GM18909 (cell line): ENCODE data around the gene IARS2.

Experiments
- ATAC-seq: cut with Tn5 transposase; IDR thresholded peaks from one replicate; pipeline ENCODE4 v1.9.1; 2021; ENCODE audit warnings: mild to moderate bottlenecking; ENCODE audit not compliant: unreplicated experiment, poor library complexity

Gene IARS2

DNA sequence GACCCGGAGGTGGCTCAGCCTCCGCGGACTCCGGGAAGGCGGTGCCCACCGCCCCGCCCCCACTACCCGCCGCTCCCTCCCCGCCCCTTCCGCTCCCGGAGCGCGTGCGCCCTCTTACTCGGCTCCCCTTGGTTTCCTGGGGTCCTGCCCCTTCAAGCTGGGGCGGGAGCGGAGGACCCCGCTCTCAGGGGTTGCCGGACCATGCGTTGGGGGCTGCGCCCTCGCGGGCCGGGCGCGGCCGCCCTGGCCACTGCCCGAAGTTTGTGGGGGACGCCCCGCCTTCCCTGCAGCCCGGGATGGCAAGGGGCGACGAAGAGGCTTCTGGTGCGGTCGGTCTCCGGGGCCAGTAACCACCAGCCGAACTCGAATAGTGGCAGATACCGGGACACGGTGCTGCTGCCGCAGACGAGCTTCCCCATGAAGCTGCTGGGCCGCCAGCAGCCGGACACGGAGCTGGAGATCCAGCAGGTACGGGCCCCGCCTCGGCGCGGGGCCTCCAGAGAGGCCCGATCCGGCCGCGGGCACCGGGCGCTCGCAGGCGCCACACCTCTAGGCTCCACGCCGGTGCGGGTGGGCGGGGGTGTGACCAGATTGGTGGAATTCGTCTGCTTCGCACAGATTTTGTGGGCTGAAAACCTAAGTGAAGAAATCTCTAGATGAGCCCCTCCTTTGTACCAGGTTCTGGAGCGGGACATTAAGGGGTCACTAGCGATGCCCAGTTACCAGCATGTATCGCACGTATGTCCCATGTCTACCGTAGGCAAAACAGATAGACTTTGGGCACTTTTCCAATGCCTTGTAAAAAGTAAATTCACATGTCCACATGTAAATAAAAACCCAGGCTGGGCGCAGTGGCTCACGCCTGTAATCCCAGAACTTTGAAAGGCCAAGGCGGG lies at the start of gene IARS2:
IARS2 (plus strand) TSS at position 117 of the 896 bp plus-strand sequence; CDS start at position 202, 85 bp downstream.
- ATAC-seq, result peak; percentile 71

DNA sequence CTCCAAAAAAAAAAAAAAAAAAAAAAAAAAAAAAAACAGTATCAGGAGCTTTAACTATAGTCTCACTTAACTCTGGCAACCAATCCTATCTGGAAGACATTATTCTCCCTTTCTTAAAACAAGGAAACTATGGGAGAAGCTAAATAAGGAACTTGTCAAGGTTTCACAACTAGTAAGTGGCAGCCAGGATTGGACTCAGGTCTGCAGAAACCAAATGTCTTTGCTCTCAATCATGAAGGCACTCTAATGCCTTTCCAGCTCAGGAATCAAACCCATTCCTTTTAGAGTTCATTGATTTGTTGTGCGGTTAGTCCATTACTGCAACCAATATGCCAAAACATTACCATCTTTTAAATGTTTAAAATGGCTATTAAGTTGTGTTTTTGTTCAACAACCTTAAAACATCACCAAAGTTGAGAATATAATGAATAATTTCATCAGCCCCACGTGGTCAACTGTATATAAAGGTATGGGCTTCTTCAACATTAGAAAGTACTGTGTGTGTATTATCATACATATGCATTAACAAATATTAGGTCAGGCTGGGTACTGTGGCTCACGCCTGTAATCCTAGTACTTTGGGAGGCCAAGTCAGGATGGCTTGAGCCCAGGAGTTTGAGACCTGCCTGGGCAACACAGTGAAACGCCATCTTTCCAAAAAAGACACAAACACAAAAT lies 49.1 kb upstream of the IARS2 start:
- no peak for ATAC-seq

DNA sequence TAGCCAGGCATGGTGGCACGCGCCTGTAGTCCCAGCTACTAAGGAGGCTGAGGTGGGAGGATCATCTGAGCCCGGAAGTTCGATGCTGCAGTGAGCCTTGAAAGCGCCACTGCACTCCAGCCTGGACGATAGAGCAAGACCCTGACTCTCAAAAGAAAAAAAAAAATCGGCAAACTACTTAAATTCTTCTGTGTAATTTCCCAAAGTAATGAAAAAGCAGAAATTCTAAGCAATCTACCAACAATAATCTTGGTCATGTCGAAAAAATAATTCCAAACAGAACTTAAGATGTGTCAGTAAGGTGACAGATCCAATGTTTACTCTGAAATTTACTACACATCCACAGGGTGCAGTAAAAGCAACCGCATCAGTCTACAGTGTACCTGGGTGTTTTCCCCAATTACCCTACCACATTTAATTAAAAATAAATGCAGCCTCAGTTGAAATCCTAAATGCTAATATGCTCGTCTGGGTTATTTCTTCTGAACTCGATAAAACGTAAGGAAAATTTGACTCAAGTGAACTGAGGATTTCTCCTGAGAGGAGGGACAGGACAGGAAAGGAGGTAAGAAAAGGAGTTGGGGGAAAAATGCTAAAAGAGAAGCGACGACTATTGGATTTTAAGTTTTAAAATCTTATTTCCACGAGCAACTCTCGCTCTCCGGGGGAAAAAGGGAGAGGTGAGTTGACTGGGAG lies 48.4 kb upstream of the IARS2 start:
- ATAC-seq, result no peak

DNA sequence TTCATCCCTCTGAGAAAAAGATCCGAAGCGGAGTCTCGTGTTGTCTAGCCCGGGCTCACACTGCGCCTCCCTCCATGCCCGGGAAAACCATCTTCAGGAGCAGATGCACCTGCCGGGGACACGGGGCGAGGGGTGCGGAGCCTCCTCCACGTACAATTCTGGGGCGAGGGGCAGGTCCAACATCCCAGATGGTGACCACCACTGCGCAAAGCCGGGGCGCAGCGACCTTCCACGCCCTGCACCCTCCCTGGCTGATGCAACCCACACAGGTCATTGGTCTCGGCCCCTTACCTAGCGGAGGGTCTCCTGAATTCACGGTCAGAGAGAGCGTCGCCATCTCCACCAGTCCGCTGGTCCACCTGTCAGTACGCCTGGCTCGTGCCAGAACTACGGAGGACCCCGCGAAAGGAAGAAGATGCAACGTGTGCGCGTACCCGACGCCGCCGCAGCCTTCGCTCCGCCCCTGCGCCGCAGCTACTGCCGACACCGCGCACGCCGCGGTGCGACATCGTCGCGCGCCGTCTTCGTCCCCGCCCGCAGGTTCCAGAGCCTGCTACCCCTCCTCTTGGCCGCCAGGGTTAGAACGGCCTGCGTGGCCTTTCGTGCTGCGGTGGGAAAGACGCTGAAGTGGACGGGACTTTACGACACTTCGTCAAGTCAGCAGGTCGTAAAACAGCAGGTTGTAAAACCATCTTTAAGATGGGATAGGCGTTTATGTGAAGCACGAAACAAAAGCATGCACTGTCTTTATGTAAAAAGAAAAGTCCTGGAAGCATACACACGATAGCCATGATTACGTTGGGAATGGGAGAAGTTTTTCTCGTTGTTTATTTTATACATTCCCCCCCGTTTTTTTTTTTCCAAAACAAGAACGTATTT lies 47.6 kb upstream of the IARS2 start, which contains the start of gene EPRS1:
EPRS1 (minus strand) TSS at position 454 of the 879 bp plus-strand sequence; CDS start at position 337, 117 bp downstream.
- peak; percentile 99 for ATAC-seq

DNA sequence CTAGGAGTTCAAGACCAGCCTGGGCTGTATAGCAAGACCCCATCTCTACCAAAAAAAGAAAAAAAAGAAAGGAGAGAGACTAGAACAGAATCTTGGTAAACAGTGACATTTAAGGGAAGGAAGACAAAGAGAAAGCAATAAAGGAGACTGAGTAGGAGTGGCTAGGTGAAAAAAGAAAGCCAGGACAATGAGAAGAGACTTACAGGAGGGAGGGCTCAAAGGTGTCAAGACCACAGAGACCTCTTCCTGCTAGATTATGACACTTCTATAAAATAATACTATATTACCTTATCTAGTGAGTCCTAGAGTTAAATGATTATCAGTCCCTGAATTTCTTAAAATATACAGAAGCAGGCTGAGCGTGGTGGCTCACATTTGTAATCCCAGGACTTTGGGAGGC lies 37.6 kb upstream of the IARS2 start:
- ATAC-seq, result no peak

DNA sequence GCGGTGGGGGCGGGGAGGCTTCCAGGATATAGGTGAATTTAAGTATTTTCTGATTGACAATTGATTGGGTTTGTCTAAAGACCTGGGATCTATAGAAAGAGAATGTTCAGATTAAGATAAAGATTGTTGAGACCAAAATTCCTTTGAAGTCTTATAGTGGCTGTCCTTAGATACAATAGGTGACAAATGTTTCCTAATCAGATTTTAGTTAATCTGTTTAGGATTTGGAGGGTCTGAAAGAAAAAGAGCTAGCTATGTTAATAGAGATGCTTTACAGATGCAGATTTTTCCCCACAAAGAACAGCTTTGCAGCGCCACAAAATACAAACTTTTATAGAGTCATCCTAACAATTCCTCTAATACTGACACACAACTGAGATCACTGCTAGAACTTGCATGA lies 33.1 kb upstream of the IARS2 start:
- no peak for ATAC-seq

DNA sequence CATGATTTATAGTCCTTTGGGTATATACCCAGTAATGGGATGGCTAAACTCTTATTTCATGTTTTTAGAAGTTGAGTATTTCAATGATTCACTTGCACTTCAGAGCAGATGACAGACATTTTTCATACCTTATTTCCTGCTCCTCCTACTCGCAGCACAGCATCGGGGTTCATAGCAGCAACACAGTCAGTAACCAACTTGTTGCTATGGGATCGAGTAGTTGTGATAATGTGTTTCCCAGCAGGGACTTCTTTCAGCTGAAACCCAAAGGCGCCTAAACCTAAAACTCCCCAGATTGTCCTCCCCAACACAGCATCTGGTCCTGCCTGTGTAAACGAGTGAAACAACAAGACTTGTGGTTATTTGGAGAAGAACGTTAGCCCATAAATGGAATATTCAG lies 31.3 kb upstream of the IARS2 start:
- ATAC-seq, result no peak

DNA sequence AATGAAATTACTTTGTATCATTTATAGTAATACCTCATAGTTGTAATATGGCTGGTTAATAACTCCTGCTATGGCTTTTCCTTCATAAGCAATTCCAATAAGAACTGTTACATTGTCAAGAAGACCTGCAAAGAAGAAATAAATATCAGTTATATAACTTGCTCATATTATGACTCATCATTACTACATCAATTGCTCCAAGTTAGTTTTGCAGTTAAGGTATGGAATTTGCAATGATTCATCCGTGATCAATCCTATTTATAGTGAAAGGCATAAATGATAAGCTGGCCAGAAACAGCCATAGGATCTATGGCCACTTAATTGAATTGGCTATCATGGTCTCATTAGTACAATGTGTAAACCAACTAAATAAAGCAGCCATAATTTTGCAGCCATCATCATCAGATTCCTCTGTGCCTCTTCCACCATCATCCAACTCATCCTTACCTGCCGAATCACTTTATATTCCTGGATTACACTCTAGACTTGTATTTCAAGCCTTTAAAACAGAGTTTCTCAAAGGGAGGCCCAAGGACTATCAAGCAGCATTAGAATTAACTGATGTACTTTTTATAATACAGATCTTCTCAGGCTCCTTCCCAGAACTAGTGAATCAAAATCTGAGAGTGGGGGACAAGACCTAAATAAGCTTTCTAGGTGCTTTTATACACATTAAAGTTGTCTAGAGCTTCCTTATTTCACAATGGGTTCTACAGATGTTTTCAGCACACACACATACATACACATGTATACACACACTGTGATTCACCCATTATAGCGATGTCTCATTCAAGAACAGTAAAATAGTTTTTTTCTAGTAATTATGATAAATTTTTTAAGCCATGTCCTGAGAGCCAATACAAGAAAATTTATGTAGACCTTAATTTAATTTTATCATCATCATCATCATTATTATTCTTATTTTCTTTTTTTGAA lies 26.4 kb upstream of the IARS2 start:
- no peak for ATAC-seq

DNA sequence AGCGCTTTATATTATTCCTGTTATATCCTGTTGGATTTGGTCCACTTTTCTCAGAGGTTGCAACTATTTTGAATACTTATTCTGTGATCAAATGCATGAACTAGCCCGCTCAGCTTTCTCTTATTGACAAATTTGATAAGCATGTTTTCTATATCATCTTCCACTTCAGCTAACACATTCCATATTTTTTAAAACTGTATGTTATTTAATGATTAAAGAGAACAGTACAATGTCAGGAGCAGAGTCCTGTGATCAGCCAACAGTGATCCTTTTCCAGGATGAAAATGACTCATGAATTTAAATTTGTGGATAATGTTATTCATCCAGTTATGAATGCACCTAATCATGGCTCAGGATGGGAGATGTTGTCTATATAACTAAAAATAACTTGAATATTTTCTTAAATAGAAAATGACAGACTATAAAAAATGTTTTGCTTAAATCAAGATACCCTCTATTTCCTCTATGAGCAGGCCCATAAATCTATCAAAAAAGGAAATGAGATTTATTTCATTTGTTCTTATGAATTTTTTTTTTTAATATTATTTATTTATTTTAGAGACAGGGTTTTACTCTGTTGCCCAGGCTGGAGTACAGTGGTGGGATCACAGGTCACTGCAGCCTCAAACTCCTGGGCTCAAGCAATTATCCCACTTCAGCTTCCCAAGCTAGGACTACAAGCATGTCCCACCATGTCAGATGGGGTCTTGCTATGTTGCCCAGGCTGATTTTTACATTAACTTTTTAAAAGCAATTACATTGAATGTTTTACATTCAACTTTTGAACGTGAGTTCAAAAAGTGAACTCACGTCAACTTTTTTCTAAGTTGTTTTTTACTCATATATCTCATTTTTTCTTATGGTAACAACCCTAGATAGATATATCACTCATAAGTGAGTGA lies 16.8 kb upstream of the IARS2 start:
- no peak for ATAC-seq

DNA sequence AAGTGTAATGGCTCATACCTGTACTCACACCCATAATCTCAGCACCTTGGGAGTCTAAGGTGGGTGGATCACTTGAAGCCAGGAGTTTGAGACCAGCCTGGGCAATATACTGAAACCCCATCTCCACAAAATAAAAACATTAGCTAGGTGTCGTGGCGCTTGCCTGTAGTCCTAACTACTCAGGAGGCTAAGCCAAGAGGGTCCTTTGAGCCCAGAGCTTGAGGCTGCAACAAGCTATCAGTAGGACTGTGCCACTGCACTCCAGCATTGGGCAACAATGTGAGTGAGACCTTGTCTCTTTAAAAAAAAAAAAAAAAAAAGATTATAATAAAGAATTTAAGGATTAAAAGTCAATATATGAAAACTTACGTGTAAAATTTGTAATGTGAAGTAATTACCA lies 16.0 kb upstream of the IARS2 start:
- no peak for ATAC-seq

DNA sequence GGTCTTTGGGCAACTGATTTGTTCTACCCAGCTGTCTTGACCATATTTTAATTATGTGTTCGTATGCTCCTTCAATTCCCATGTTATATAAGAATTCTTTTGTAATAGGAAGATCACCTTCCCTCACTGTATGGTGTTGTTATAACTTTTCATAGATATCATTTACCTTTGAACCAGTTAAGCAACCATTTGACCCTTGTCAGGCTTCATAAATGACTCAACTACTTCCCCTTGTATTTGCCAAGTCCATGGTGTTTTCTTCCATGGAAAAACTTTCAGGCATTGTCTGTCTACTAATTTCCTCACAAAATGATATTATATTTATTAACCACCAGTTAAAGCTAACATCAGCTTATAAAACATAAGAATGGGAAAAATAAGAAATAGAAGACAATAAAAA lies 9.5 kb upstream of the IARS2 start:
- no peak for ATAC-seq

DNA sequence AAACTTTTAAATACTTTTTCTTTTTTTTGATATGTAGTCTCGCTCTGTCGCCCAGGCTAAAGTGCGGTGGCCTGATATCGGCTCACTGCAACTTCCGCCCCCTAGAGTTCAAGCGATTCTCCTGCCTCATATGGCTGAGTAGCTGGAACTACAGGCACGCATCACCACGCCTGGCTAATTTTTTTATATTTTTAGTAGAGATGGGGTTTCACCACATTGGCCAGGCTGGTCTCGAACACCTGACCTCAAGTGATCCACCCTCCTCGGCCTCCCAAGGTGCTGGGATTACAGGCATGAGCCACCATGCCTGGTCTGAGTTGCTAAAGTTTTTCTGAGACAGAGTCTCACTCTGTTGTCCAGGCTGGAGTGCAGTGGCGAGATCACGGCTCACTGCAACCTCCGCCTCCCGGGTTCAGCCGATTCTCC lies 7.7 kb upstream of the IARS2 start:
- peak; percentile 64 for ATAC-seq

DNA sequence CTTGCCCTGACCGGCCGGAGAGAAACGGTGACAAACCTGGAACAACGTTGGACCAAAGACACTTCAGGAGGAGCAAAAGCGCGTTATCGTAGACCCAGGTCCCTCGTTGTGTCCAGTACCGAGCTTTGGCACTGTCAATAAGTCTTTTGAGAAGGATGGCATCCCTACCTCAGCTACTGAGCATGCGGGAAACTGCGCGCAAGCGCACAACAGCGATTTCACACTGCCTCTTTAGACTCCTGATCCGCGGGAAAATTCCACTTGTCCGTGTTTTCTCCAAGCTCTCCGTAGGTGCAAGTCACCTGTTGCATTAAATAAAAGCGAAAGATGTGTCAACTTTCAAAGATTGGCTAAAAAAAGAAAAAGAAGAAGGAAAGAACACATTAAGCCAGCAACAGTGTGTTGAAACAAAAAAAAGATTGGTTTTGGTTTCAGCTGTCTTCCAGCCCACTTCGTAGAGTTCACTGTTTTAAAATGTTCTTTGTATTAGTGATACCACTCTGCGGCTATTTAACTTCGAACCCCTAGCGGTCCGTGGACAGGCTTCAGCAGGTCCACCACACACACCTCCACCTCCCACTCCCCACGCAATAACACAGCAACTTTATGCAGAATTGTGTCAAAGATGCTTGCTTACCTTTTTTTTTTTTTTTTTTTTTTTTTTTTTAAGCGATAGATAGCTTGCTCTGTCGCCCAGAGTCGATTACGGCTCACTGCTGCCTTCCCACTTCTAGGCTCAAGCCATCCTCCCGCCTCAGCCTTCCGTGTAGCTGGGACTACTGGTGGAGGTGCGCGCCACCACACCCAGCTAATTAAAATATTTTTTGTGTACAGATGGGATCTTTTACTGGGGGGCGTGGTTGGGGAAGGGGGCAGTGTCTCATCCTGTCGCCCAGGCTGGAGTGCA lies 4.0 kb upstream of the IARS2 start, which contains the start of gene BPNT1:
BPNT1 (minus strand) TSS at position 139 of the 907 bp plus-strand sequence. CDS start 9,942 bp downstream, outside the sequence.
- peak; percentile 62 for ATAC-seq

DNA sequence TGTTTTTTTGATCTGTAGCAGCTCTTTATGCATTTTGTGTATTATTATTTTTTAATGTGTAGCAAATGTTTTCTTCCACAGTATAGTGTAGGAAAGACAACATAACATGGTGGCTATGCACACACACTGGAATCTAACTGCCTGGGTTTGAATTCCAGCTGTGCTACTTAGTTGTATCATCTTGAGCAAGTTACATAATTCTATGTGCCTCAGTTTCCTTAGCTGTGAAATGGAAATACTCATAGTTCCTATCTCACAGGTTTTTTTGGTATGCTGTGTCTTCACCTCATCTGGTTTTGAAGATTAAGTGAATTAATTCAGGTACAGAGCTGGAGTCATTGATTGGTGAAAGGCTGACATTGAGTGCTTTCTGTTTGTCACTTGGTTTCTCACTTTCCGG lies 1.2 kb upstream of the IARS2 start:
- ATAC-seq, result no peak

DNA sequence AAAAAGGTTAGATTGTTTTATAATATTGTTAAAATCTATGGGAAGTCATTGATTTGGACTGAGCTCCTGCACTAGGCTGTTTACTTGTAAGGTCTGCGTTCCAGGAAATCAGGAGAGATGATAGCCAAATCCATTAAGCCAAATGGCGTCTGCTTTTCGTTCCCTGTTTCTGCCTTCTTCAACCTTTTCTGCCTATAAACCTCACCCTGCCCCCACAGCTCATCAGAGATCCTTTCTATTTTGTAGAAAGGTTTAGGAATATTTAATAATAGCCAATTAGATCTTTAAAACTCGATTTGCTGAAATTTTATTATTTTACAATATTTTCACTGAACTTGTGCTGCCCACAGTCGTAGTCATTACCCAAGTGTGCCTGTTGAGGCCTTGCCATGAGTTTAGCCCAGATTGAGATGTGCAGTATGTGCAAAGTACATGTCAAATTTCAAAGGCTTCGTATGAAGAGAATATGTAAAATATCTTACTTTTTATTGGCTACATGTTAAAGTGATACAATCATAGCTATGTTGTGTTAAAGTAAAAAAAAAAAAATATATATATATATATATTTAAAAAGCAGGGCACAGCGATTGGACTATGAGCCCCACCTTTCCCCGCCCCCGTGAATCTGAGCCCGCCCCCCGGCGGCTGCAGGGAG lies 444 bp upstream of the IARS2 start:
- ATAC-seq, result peak; percentile 9

DNA sequence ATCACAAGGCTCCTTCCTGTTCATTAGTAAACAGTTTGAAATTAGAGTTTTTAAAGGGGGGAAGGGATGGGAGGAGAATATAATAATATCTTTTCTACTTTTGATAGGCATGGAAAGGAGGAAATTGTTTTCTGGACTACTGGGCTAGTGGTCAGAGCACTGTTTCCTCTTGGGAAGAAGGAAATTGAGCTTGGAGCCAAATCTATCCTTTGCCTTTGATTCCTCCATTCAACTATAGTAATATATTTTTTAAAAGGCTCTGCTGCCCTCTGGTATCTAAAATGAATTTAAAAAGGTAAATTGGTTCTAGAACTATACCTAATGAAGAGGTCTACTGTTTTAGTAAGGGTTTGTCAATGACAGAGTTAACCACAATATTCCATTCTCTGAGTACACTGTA lies 5.9 kb downstream of the IARS2 start:
- ATAC-seq, result no peak
